Heart right ventricle (tissue), 16 donors: ENCODE data around the gene SMARCA4. TPM values are rescaled to one million over a fixed set of nuclear protein-coding genes. Genes with fewer than 3 reads are reported as not detected.

ENCODE experiments used
- ATAC-seq, 8 donors: fragments of 200-7000 bp; cut with Tn5 transposase; one replicate each; pipeline ENCODE4 v1.9.1; 2020; ENCODE audit warnings: mild to moderate bottlenecking in 8 of 8, moderate library complexity in 8 of 8, moderate number of reproducible peaks in 1 of 8
- DNase-seq, 2 donors: peaks; one replicate each; pipeline ENCODE4 v3.0.0-alpha.2; 2020
- H3K27ac ChIP-seq, 10 donors: fragments of 200-600 bp; sonication (generic) in 2 of 10; one replicate each; pipeline versions ENCODE4 v1.5.0 to v1.8.0; 2020 to 2022; ENCODE audit warnings: mild to moderate bottlenecking in 3 of 10
- H3K27me3 ChIP-seq, 7 donors: fragments of 200-600 bp; one replicate each; pipeline ENCODE4 v1.8.0; 2021 to 2022; ENCODE audit warnings: mild to moderate bottlenecking in 2 of 7
- H3K36me3 ChIP-seq, 9 donors: fragments of 200-600 bp; sonication (generic) in 1 of 9; one replicate each; pipeline versions ENCODE4 v1.5.0 to v1.8.0; 2020 to 2022; ENCODE audit warnings: mild to moderate bottlenecking in 2 of 9
- H3K4me1 ChIP-seq, 9 donors: fragments of 200-600 bp; sonication (generic) in 1 of 9; one replicate each; pipeline versions ENCODE4 v1.5.0 to v1.8.0; 2020 to 2022; ENCODE audit warnings: mild to moderate bottlenecking in 4 of 9
- H3K4me3 ChIP-seq, 10 donors: fragments of 200-600 bp; sonication (generic) in 2 of 10; one replicate each; pipeline versions ENCODE4 v1.5.0 to v1.8.0; 2020 to 2022; ENCODE audit warnings: mild to moderate bottlenecking in 7 of 10, moderate library complexity in 2 of 10
- H3K9me3 ChIP-seq, 11 donors: fragments of 200-600 bp in 10 of 11; sonication (generic) in 2 of 11; one replicate each; pipeline versions ENCODE4 v1.5.0 to v1.8.0; 2013 to 2022; ENCODE audit warnings: mild to moderate bottlenecking in 2 of 11, control low read depth in 1 of 11, moderate library complexity in 1 of 11
- CTCF ChIP-seq, 9 donors: fragments of 200-600 bp; sonication (generic) in 2 of 9; IDR thresholded peaks; one replicate each; pipeline versions ENCODE4 v1.5.0 to v1.8.0; 2021 to 2022; ENCODE audit warnings: antibody characterized with exemption in 9 of 9, mild to moderate bottlenecking in 5 of 9, moderate library complexity in 1 of 9
- WGBS, 2 donors: extraction: QIAGEN DNeasy Blood & Tissue Kit; methylation state at CpG; one replicate each; pipeline ENCODE4 v1.1.7; 2013; ENCODE audit warnings: inconsistent platforms in 1 of 2; 5-methylcytosine and 5-hydroxymethylcytosine counted together
- intact Hi-C, 10 donors: fragments of 100-400 bp; cut with DNase I; formaldehyde crosslinking; loops; one replicate each; pipeline versions ENCODE4 v1.11.1 to v1.14.2; 2022
- polyA plus RNA-seq, 2 donors: library from polyadenylated mRNA; stranded (reverse); fragments of 200-250 nt; gene quantifications; one replicate each; pipeline ENCODE4 v1.2.3, GENCODE V29; 2013
- total RNA-seq, 10 donors: library from RNA; stranded (reverse); fragmentation: NEBNext Ultra II Directional in 3 of 10; extraction: Animal tissue kit (Norgen Biotek cat#: 25700) in 3 of 10; gene quantifications; one replicate each; pipeline versions ENCODE4 v1.2.1 to v1.2.4, GENCODE V29; 2021 to 2023
- donor health status: Arrhythmogenic right ventricular cardiomyopathy.
- donor health status: ischemic (EF 13 %, LVEDD 7.1; RV severe dilation, severe dysfunction).
- donor health status: healthy with polysubstance abuse.
- donor health status: DM: no; HTN: yes; CAD: no.
- donor health status: DM: no; HTN: no; CAD: no.
- donor health status: ischemic (EF 25% LVEDD 6.9; RV normal size, moderate dysfunction).
- donor health status: ischemic (EF 25% LVEDD 5.7; RV mildly dilated, moderate dysfunction).
- donor health status: healthy.
- donor health status: DM: yes; HTN: yes; CAD: no.
- donor health status: Ischemic cardiomyopathy.
- donor health status: ischemic (EF 35%, LVEDD 5.7; RV mildly dilated, moderate dysfunction).
- donor health status: nonischemic (EF 11% LVEDD 7.7; RV severe dilation, severe dysfunction).
- donor health status: DM: yes; HTN: yes; CAD: no.
- donor health status: PGD.
- donor health status: ischemic (EF 29% LVEDD 5.4; RV normal size, mild dysfunction).
- donor health status: nonischemic (EF 23%, LVEDD 6.1; RV moderate dilation, normal function).

The SMARCA4 gene
- total and polyA plus RNA-seq, 12 donors: 35.2 to 64.8 (median 44.5) TPM

DNA sequence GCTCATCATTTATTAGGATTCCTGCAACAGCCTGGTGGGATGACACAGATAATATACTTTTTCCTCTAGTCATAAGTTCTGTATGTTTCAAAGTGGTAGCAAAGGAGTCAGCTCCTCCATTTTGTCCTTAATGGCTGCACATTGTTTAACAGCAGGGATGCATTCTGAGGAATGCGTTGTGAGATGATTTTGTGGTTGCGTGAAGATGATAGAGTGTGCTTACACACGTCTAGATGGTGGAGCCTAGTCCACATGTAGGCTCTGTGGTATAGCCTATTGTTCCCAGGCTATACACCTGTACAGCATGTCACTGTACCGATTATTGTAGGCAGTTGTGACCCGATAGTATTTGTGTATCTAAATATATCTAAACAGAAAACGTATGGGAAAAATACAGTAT is 4.6 kb downstream of the SMARCA4 start:
- Histone ChIP-seq H3K9me3 (no peaks in the 10 kb centered on the region), H3K36me3 (no peaks in the 10 kb centered on the region), H3K4me1 (peaks cover 0 to 37% (median 20%) of the 10 kb centered on the region in 9 donors), H3K4me3 (no peak overlapping the region), H3K27me3 (no peaks in the 10 kb centered on the region), H3K27ac (no peak overlapping the region)
- no peak for TF ChIP-seq CTCF (IDR thresholded peaks at IDR 0.05)
- WGBS, 2 donors: 80 to 85% methylated on average over 6 of the region's 6 CpGs
- intact Hi-C loops: no loop called here
- no peak for DNase-seq
- ATAC-seq: no peak

DNA sequence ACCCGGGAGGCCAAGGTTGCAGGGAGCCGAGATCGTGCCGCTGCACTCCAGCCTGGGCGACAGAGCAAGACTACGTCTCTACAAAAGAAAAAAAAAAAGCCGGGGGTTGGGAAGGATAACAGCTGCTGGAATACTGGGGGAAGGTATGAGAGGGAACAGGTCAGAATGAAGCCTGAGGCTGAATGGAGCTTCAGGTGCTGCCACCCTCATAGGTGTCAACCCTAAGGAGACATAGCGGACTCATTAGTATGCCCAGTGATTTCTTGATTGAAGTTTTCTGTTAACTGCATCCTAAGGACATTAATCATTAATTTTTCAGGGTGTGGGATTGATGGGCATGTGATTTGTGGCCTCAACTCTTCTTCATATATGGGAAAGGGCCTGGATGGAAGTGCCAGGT is 6.0 kb downstream of the SMARCA4 start:
- H3K36me3 ChIP-seq: no peaks in the 10 kb centered on the region
- WGBS, 2 donors: 87 to 90% methylated on average over 8 of the region's 8 CpGs
- no peaks in the 10 kb centered on the region for H3K9me3 ChIP-seq
- no peak overlapping the region for H3K4me3 ChIP-seq
- ATAC-seq: no peak
- no peak for DNase-seq
- no peak for TF ChIP-seq CTCF (IDR thresholded peaks at IDR 0.05)
- intact Hi-C loops: no loop called here
- peaks cover 0 to 35% (median 18%) of the 10 kb centered on the region in 9 donors for H3K4me1 ChIP-seq
- H3K27ac ChIP-seq: no peak overlapping the region
- H3K27me3 ChIP-seq: no peaks in the 10 kb centered on the region

DNA sequence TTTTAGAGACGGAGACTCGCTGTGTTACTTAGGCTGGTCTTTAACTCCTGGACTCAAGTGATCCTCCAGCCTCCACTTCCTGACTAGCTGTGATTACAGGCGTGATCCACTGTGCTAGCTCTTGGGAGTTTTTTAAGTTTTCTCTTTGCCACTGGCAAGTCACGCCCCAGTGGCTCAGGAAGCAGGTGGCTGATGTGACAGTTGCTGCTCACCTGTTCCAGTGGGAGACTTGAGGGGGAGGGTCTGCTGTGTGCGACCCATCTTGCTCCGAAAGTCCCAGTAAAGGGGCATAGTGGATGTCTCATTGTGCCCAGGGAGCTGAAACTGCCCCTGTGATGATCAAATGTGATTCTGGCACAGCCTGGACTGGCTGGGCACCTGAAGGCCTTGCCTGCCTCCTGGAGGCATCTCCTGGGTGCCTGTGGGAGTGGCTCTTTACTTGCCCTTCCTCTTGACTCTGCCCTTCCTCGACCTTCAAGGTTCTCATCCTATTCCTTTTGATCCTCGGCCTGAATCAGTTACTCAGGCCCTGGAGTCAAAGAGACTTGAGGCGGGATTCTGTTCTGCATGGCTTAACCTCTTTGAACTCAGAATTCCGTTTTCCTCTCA is 7.8 kb downstream of the SMARCA4 start:
- Histone ChIP-seq H3K27ac (peak overlapping the region in 3 of 10 donors; percentile 5 to 46 (median 41)), H3K9me3 (no peaks in the 10 kb centered on the region), H3K36me3 (no peaks in the 10 kb centered on the region), H3K4me3 (no peak overlapping the region), H3K27me3 (no peaks in the 10 kb centered on the region), H3K4me1 (peaks cover 0 to 27% (median 12%) of the 10 kb centered on the region in 9 donors)
- ATAC-seq: no peak
- 67 to 68% methylated on average over 10 of the region's 10 CpGs for WGBS, 2 donors
- DNase-seq: no peak
- TF ChIP-seq CTCF (IDR thresholded peaks at IDR 0.05): no peak
- intact Hi-C loops: no loop called here

DNA sequence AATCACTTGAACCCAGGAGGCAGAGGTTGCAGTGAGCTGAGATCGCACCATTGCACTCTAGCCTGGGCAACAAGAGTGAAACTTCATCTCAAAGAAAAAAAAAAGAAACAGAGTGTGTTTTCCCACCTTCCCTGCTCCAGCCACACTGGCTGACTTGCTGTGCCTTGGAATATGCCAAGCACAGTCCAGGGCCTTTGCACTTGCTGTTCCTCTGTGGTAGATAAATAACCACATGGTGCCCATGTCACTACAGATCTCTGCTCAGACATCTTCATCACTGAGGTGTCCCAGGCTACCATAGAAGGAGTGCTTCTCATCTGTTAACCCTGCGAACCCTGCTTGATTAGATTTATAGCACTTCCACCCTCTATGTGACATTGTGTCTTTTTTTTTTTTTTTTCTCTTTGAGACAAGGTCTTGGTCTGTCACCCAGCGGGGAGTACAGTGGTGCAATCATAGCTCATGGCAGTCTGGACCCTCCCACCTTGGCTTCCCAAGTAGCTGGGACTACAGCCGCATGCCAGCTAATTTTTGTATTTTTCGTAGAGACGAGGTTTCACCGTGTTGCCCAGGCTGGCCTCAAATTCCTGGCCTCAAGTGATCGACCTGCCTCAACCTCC is 10.4 kb downstream of the SMARCA4 start:
- no peaks in the 10 kb centered on the region for H3K9me3 ChIP-seq
- intact Hi-C loops: loop anchor here in 1 of 10 donors (10.0 kb wide), 1 partner anchor 114 kb away; the partner anchor contains the start of gene LDLR
- DNase-seq: no peak
- peaks cover 10 to 42% (median 25%) of the 10 kb centered on the region in 9 donors for H3K4me1 ChIP-seq
- ATAC-seq: no peak
- no peak for TF ChIP-seq CTCF (IDR thresholded peaks at IDR 0.05)
- H3K27me3 ChIP-seq: no peaks in the 10 kb centered on the region
- 91 to 96% methylated on average over 8 of the region's 8 CpGs for WGBS, 2 donors
- no peaks in the 10 kb centered on the region for H3K36me3 ChIP-seq
- no peak overlapping the region for H3K27ac ChIP-seq
- no peak overlapping the region for H3K4me3 ChIP-seq
